NCI-H2029 (cell line): Measurements from ENCODE around the gene ERG28.
"Not testable (repeated sequence)": the region's sequence is repeated elsewhere in the genome, so short reads cannot be mapped to it uniquely, and the experiment has no call there.

Experiments
- DNase-seq: peaks from one replicate; lab custom pipeline; 2025; lab: John Stamatoyannopoulos, UW

Gene ERG28

DNA sequence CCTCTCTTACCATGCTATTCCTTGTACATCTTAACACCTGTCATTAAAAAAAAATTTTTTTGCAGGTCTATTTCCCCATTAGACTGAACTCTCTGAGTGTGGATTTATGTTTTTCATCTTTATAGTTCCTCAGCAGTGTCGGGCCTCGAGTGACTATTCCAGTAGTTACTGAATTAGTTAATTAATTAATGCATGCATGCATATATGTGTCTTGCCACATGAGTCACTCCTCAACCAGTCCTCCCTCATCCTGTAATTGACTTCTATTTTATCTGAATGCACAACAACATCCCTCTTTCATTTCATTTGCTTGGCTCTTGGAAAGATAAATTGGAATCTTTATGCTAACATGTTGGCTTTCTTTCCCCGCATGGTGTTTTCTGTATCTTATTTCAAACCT, 35.6 kb downstream of the ERG28 start:
- DNase-seq, result no peak

DNA sequence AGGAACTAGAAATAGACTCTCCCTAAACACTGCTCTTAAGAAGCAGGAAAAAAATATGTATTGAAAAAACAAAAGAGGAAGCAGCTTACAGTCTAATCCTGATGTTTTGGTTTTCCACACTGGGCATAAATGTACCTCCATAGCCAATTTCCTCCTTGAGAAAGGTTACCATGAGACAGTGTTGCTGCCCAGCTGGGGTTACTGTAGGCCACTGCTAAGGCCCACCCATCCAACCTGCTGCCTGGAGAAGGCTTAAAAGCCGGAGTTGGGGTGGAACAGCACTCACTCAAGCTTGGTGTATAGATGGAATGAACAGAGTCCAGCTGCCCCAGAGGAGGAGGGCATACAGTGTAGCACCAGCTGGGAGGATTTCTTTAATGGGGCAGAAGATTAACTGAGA, 41.1 kb downstream of the ERG28 start:
- DNase-seq, result no peak

DNA sequence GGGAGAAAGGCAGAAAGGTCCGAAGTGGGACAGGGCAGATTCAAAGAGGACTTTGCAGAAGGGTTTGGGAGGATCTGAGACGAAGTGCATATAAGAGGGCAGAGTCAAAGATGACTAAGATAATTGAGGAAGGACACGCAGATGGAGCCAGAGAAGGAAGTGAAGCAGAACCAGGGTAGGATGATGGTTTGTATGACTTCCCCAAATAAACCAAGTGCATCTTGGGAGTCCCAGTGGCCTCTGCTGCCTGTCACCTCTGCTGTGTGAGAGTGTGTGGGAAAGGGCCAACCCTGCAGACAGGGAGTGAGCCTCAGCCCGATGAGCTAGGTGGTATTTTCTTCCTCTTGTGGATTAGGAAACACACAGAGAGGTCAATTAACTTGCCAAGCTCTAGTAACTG, 45.5 kb downstream of the ERG28 start:
- no peak for DNase-seq

DNA sequence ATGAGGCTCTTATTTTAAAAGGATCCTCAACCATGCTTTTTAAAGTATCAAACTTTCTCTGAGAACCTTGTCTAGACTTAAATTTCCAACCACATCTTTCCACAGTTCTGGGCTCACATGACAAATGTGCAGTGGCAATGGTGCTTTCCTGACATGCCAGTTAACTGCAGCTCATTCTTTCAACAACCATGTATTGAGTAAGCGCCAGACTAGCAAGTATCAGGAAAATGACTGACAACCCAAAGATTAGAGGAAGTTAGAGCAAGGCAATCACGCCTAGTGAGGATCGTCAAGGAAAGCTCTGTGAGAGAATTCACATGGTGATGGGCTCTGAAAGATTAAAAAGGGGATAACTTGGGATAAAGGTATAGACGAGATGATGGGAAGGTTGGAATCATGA, 46.5 kb downstream of the ERG28 start:
- no peak for DNase-seq

DNA sequence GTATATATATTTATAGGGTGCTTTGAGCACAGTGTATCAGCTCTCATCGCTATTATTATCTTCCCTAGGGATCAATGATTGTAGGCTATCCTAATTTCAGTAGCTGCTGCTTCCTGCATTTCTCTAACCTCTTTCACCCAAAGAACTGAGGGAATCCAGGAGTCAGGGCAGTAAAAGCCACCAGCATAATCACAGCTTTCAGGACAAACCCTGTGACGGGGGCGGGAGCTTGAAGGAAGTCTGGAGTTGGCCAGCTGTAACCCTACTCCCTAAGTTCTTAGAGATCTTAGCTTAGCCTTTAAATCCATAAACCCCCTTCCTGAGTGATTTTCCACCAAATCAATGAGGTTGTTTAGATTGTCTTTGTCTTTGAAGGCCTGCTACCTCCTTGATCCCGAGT, 48.5 kb downstream of the ERG28 start:
- DNase-seq, result no peak

DNA sequence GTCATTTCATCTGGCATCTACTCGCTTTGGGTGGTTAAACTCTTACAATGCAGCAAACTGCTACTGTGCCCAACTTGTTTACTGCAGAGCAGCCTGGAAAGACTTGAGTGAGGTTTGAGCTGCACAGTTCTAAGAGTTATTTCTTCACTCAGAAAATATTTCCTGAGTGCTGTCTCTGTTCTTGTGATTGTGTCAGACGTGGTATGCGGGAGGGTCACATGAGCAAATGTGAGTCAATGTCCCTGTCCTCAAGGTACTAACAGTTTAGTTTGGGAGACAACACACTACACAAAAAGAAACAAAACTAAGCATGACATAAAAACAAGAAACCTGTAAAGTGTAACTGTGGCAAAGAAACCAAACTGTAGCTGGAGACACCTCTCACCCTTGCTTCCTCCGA, 49.8 kb downstream of the ERG28 start:
- no peak for DNase-seq

DNA sequence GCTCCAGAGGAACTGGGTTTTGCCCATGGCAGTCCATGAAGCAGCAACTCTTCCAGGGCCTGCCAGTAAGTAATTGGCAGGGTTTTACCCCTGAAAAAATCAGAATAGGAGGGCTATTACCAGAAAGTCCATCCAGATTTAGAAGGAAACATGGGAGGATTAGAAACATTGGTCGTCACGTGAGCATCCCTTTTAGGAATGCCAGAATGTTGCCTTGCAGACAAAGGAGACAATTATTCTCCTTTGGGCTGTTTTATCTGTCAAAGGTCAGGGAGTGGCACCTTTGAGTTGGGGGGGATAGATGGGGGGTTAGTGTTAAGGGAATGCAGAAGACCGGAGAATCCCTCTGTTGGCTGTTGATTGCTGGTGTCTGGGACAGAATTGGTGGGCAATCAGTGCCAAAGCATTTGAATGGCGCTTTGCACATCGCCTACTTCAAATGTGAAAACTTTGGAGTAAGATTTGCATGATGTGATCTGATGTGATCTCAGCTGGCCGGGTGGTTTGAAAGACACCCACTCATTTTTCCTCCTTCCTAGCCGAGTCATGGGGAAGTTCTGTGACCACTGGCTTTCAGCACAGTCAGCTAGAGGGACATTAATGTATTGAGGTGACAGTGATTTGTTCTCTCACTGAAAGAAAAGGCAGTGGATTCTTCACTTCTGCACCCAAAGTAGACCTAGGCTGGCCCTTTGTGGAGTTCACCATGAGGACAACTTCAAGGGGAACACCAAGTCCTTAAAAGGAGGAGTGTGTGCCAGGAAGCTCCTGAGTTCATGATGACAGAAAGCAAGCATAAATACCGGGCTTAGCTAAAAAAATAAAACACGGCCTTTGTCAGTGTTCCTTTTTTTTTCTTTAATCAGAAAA, 50.8 kb downstream of the ERG28 start:
- DNase-seq, result no peak

DNA sequence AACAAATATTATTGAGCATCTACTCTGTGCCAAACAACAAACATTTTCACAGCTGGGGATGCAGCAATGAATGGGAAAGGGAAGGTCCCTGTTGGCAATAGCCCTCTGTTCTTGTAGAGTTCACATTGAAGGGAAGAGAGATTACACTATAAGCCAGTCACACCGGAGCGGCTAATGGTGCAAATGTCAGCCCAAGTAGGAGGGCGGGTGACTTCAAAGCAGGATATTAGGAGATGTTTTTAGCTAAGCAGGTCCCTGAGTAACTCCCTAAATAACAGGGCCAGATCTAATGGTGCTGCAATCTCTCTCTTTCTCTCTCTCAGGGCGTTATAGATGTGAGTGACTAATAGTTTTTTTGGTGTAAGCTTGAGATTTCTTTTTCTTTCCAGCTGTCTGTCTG, 51.6 kb downstream of the ERG28 start:
- DNase-seq, result no peak

DNA sequence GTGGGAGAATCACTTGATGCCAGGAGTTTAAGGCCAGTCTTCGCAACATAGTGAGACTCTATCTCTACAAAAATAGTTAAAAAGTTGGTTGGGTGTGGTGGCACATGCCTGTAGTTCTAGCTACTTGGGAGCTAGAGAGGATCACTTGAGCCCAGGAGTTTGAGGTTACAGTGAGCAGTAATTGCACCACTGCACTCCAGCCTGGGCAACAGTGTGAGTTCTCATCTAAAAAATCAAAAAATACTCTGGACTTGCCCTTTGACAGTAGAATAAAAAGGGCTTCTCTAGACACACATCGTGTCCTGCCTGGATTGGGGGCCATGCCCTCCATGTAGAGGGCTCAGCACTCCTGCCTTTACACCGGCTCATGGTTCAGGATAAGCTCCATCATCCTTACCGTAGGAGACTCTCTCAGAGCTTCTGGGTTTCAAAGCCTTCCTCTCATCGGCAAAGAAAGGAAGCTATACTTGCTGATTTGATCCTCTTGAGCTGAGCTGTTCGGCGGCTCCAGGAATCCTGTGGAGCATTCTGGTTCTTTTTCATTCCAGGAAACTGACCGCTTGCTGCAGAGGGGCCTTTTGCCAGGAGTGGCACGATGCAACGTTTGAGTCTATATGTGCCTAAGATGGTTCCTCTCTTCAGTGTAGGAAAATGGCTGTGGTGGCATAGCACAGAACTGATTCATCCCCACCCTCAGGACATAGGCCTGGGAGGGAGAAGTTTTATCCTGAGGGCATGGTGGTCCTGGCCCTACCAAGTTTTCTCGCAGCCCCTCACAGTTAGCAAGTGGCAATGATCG, 52.6 kb downstream of the ERG28 start:
- no peak for DNase-seq

DNA sequence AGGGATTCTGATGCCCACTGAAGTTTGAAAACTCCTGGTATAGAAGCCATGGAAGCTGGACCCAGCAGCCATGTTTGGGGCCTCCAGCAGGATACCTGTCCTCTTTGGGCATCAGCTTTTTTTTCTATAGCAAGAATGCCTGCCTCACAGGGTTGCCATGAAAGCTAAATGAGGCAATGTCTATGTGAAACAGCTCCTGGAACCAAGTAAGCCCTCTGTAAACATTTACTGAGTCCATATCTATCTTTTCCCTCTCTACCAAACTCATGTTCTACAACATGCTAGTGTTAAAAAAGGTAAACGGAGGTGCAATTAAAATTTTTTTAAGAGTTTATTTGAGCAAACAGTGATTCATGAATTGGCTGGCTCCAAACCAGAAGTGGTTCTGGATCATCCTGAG, 53.6 kb downstream of the ERG28 start:
- DNase-seq, result no peak

DNA sequence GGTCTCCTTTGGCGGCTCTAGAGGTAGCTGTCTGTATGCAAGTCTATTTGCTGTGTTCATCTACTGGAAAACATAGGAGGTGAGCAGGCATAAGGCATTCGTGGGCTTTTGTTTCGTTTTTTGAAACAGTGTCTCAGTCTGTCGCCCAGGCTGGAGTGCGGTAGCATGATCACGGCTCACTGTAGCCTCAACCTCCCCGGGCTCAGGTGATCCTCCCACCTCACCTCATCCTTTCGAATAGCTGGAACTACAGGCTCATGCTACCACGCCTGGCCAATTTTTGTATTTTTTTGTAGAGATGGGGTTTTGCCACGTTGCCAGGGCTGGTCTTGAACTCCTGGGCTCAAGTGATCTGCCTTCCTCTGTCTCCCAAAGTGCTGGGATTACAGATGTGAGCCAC, 54.8 kb downstream of the ERG28 start:
- no peak for DNase-seq

DNA sequence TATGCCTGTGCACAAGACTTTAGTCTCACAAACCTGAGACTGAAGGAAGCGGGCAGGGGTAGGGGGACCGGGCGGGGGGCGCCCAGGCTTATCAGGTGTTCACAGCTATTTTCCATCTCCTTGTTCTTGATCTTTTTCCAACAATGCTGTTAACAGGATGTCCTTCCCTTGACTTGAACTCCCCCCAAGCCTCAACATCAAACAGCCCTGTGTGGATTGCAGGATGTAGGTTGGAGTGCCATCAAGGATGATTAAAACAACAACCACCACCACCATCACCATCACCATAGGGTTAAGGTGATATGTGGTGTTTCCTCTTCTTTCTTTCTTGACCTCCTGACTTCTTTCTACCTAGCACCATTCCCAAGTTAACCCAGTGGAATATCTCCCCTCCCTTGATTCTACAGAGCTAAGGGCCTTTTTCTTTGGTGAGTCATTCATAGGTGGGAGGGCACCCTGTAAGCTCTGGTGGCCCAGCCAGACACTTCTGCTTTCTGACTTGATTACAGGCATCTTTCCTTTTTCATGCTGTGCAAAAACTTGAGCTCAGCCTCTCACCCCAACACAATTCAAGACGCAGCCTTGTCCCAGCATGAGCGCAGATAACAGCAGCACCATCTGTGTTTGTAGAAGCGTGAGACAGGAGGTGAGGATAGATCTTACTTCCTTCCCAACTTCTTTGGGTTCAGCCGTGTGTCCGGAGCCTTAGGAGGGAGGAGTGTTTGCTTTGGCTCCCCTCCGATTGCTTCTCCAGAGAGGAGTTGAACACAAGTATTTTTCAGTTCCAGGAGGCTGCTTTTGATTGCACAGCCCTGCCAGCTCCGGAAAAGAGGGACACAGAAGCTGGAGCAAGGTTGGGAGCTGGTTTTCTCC, 55.5 kb downstream of the ERG28 start:
- no peak for DNase-seq

DNA sequence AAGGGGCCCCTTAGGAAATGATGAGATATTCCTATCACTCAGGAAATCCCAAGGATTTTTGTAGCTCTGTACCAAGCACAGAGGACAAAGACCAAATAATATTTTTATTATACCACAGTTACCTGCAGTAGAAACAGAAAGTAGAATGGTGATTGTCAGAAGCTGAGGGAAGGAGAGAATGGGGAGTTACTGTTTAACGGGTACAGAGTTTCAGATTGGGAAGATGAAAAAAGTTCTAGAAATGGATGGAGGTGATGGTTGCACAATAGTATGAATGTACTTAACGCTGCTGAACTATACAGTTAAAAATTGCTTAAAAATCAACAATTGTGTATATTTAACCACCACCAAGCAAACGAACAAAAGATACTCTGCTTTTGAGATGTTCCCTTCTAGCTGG, 58.2 kb downstream of the ERG28 start:
- no peak for DNase-seq

DNA sequence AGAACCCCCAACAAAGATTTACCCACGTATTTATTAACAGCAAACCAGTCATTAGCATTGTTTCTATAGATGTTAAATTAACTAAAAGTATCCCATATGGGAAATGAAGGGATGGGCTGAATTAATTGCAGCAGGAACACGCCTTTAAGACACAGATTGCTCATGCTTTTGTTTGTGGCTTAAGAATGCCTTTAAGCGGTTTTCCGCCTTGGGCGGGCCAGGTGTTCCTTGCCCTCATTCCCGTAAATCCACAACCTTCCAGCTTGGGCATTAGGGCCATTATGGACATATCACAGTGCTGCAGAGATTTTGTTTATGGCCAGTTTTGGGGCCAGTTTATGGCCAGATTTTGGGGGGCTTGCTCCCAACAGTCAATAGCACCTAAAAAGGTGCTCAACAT, 59.6 kb downstream of the ERG28 start:
- DNase-seq, result not testable (repeated sequence)

DNA sequence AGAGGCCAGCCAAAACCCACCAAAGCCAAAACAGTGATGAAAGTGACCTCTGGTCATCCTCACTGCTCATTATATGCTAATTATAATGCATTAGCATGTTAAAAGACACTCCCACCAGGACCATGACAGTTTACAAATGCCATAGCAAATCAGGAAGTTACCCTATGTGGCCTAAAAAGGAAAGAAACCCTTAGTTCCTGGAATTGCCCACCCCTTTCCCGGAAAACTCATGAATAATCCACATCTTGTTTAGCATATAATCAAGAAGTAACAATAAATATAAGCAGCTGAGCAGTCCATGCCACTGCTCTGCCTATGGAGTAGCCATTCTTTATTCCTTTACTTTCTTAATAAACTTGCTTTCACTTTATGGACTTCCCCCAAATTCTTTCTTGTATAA, 60.6 kb downstream of the ERG28 start:
- DNase-seq, result not testable (repeated sequence)
